OCI-LY3 (cell line): Measurements from ENCODE around the gene NR3C1.

ENCODE experiments used
- CTCF ChIP-seq: fragments of 200-600, 300-600 bp; sonication (generic); IDR thresholded peaks from 2 replicates; pipeline ENCODE4 v1.5.1; 2014; ENCODE audit warnings: antibody characterized with exemption, low read length, low read depth
- EZH2phosphoT487 ChIP-seq: fragments of 200-600 bp; shearing (Covaris generic); IDR thresholded peaks from 2 replicates; pipeline ENCODE4 v1.6.1; 2018; ENCODE audit warnings: antibody characterized with exemption, mixed run types, low read depth

- TF ChIP-seq CTCF (no peak), EZH2phosphoT487 (no peak)
These were observed 88.3 kb downstream of the NR3C1 start for GRCh38 chr5:143315214-143315613.
